Stimulated activated CD8-positive, alpha-beta memory T cell treated with anti-CD3 and anti-CD28 coated beads, Interleukin-12 subunit alpha, Interleukin-12 subunit beta, amount 100 ng/mL, for 24 hours (primary cell): Measurements from ENCODE around the gene ATP6V0A4.
"Not testable (repeated sequence)": the region's sequence is repeated elsewhere in the genome, so short reads cannot be mapped to it uniquely, and the experiment has no call there.

ENCODE experiments used
- DNase-seq: peaks from one replicate; pipeline ENCODE4 v3.0.0-alpha.2; 2020; ENCODE audit errors: extremely low read depth

Gene ATP6V0A4

GRCh38 chr7:138797715-138798320 lies at the start of gene ATP6V0A4, which contains the start of gene TMEM213:
Gene ATP6V0A4 (minus strand): TSS chr7:138798196. CDS start chr7:138771247, 26,949 bp downstream.
Gene TMEM213 (plus strand): TSS chr7:138797994. CDS start chr7:138798105, 111 bp downstream.
- DNase-seq = no peak

- DNase-seq = no peak
Observed at GRCh38 chr7:138845711-138846110, 47.7 kb upstream of the ATP6V0A4 start.

- DNase-seq = no peak
Observed at GRCh38 chr7:138843632-138844580, 45.9 kb upstream of the ATP6V0A4 start.

GRCh38 chr7:138842111-138842510 lies 44.1 kb upstream of the ATP6V0A4 start:
- no peak for DNase-seq

GRCh38 chr7:138838166-138838565 lies 40.2 kb upstream of the ATP6V0A4 start:
- DNase-seq = no peak

- no peak for DNase-seq
Observed at GRCh38 chr7:138837627-138838026, 39.6 kb upstream of the ATP6V0A4 start.

GRCh38 chr7:138835087-138835486 lies 37.1 kb upstream of the ATP6V0A4 start:
- DNase-seq = no peak

GRCh38 chr7:138834583-138834982 lies 36.6 kb upstream of the ATP6V0A4 start:
- no peak for DNase-seq

GRCh38 chr7:138833596-138833995 lies 35.6 kb upstream of the ATP6V0A4 start:
- DNase-seq = no peak

- no peak for DNase-seq
Observed at GRCh38 chr7:138832966-138833365, 35.0 kb upstream of the ATP6V0A4 start.

- DNase-seq = no peak
Observed at GRCh38 chr7:138829335-138829734, 31.3 kb upstream of the ATP6V0A4 start.

GRCh38 chr7:138828302-138828701 lies 30.3 kb upstream of the ATP6V0A4 start:
- no peak for DNase-seq

GRCh38 chr7:138825049-138825721 lies 27.2 kb upstream of the ATP6V0A4 start:
- no peak for DNase-seq

- no peak for DNase-seq
Observed at GRCh38 chr7:138822867-138823535, 25.0 kb upstream of the ATP6V0A4 start.

- DNase-seq = no peak
Observed at GRCh38 chr7:138821912-138822311, 23.9 kb upstream of the ATP6V0A4 start.

GRCh38 chr7:138819625-138820024 lies 21.6 kb upstream of the ATP6V0A4 start:
- DNase-seq = no peak

- DNase-seq = no peak
Observed at GRCh38 chr7:138816650-138817049, 18.7 kb upstream of the ATP6V0A4 start.

- no peak for DNase-seq
Observed at GRCh38 chr7:138814816-138815332, 16.9 kb upstream of the ATP6V0A4 start.

- DNase-seq = no peak
Observed at GRCh38 chr7:138813945-138814344, 15.9 kb upstream of the ATP6V0A4 start.

- not testable (repeated sequence) for DNase-seq
Observed at GRCh38 chr7:138811327-138811726, 13.3 kb upstream of the ATP6V0A4 start.

- DNase-seq = no peak
Observed at GRCh38 chr7:138809346-138809745, 11.3 kb upstream of the ATP6V0A4 start.

GRCh38 chr7:138804618-138805017 lies 6.6 kb upstream of the ATP6V0A4 start:
- no peak for DNase-seq
